ENCODE data around the gene TRIM48.
"Not testable (repeated sequence)": the region's sequence is repeated elsewhere in the genome, so short reads cannot be mapped to it uniquely, and the experiment has no call there.

- not testable (repeated sequence) for TF ChIP-seq POLR2A (IDR thresholded peaks at IDR 0.05); CTCF (IDR thresholded peaks at IDR 0.05 in 8 of 11, conservative IDR thresholded peaks at IDR 0.05 in 3 of 11)
Observed at GRCh38 chr11:55261855-55262254, at the start of gene TRIM48.

All from spleen (tissue), 7 donors.